Smooth muscle cell (in vitro differentiated cells): ENCODE results near the gene TMEM207. TPM values are rescaled to one million over a fixed set of nuclear protein-coding genes. Genes with fewer than 3 reads are reported as not detected.

Experiments
- DNase-seq: peaks from one replicate; lab custom pipeline; 2025; ENCODE audit not compliant: unreplicated experiment; lab: John Stamatoyannopoulos, UW
- H2AFZ ChIP-seq: fragments of 200-600 bp; sonication (generic); 2 replicates; pipeline ENCODE4 v1.6.0; 2016; ENCODE audit warnings: antibody characterized with exemption, low read depth, mild to moderate bottlenecking
- H3F3A ChIP-seq: fragments of 200-600 bp; sonication (generic); 2 replicates; pipeline ENCODE4 v1.6.0; 2017; ENCODE audit warnings: antibody characterized with exemption, low read depth
- H3K27ac ChIP-seq: fragments of 200-600 bp; sonication (generic); 2 replicates; pipeline ENCODE4 v1.5.1; 2016; ENCODE audit warnings: low read depth, mild to moderate bottlenecking
- H3K27me3 ChIP-seq: fragments of 200-600 bp; sonication (generic); 2 replicates; pipeline ENCODE4 v1.6.1; 2016; ENCODE audit warnings: low read depth, mild to moderate bottlenecking
- H3K36me3 ChIP-seq: fragments of 200-600 bp; sonication (generic); 2 replicates; pipeline ENCODE4 v1.5.1; 2016; ENCODE audit warnings: low read depth
- H3K4me1 ChIP-seq: fragments of 200-600 bp; sonication (generic); 2 replicates; pipeline ENCODE4 v1.5.1; 2016; ENCODE audit warnings: low read depth
- H3K4me2 ChIP-seq: fragments of 200-600 bp; sonication (generic); 2 replicates; pipeline ENCODE4 v1.6.0; 2016; ENCODE audit warnings: mild to moderate bottlenecking
- H3K4me3 ChIP-seq: fragments of 200-600 bp; sonication (generic); 2 replicates; pipeline ENCODE4 v1.5.1; 2016; ENCODE audit warnings: mild to moderate bottlenecking
- H3K79me2 ChIP-seq: fragments of 200-600 bp; sonication (generic); 2 replicates; pipeline ENCODE4 v1.6.0; 2016; ENCODE audit warnings: low read depth, mild to moderate bottlenecking
- H3K9ac ChIP-seq: fragments of 200-600 bp; sonication (generic); 2 replicates; pipeline ENCODE4 v1.6.0; 2016; ENCODE audit warnings: low read depth
- H3K9me3 ChIP-seq: fragments of 200-600 bp; sonication (generic); replicated peaks from 2 replicates; pipeline ENCODE4 v1.5.1; 2016; ENCODE audit warnings: low read depth
- H4K20me1 ChIP-seq: fragments of 200-600 bp; sonication (generic); 2 replicates; pipeline ENCODE4 v1.6.0; 2016; ENCODE audit warnings: low read depth
- CTCF ChIP-seq: fragments of 200-600 bp; sonication (generic); IDR thresholded peaks from 2 replicates; pipeline ENCODE4 v1.5.1; 2017; ENCODE audit warnings: borderline replicate concordance, mild to moderate bottlenecking, antibody characterized with exemption; ENCODE audit not compliant: insufficient read depth, poor library complexity, severe bottlenecking
- WGBS: methylation state at CpG from one replicate; pipeline ENCODE4 v1.1.7; 2016; ENCODE audit warnings: low lambda C conversion rate; 5-methylcytosine and 5-hydroxymethylcytosine counted together
- polyA plus RNA-seq: library from polyadenylated mRNA; unstranded; fragments of >200 nt; fragmentation: Nextera tagmentation; extraction: Ambion mirVana; gene quantifications from 2 replicates; pipeline ENCODE4 v1.2.1, GENCODE V29; 2016
- total RNA-seq: library from RNA; depleted of rRNA; stranded (reverse); fragments of >200 nt; gene quantifications from 2 replicates; pipeline ENCODE4 v1.2.3, GENCODE V29; 2014

Gene TMEM207
- total and polyA plus RNA-seq, 2 experiments from 2014 or later, result not detected

- no peaks in the 10 kb centered on the region for H4K20me1 ChIP-seq
- no peak overlapping the region for H3K9ac ChIP-seq
- no peak overlapping the region for H3K4me2 ChIP-seq
- H3K4me3 ChIP-seq, result no peak overlapping the region
- H3K9me3 ChIP-seq, result no peaks in the 10 kb centered on the region
- no peak overlapping the region for H3K27ac ChIP-seq
- no peak overlapping the region for H2AFZ ChIP-seq
- H3K4me1 ChIP-seq, result no peaks in the 10 kb centered on the region
- WGBS, result 95% methylated on average over 4 of the region's 4 CpGs
- no peaks in the 10 kb centered on the region for H3K36me3 ChIP-seq
- H3F3A ChIP-seq, result no peaks in the 10 kb centered on the region
- no peak for DNase-seq
- TF ChIP-seq CTCF, result no peak
- no peaks in the 10 kb centered on the region for H3K79me2 ChIP-seq
- no peaks in the 10 kb centered on the region for H3K27me3 ChIP-seq
Measured at GRCh38 chr3:190433626-190434025, 16.1 kb downstream of the TMEM207 start.

- Histone ChIP-seq H2AFZ (no peak overlapping the region), H3K27ac (no peak overlapping the region), H3K36me3 (no peaks in the 10 kb centered on the region), H3F3A (no peaks in the 10 kb centered on the region), H3K79me2 (no peaks in the 10 kb centered on the region), H3K9me3 (no peaks in the 10 kb centered on the region), H3K27me3 (no peaks in the 10 kb centered on the region), H3K4me3 (no peak overlapping the region), H4K20me1 (no peaks in the 10 kb centered on the region), H3K4me1 (no peaks in the 10 kb centered on the region), H3K4me2 (peak overlapping the region; percentile 19), H3K9ac (no peak overlapping the region)
- TF ChIP-seq CTCF, result no peak
- no peak for DNase-seq
Measured at GRCh38 chr3:190432216-190432615, 17.5 kb downstream of the TMEM207 start.

- Histone ChIP-seq H3K4me2 (no peak overlapping the region), H3K9ac (no peak overlapping the region), H3K9me3 (no peaks in the 10 kb centered on the region), H4K20me1 (no peaks in the 10 kb centered on the region), H3K4me3 (no peak overlapping the region), H3K79me2 (no peaks in the 10 kb centered on the region), H2AFZ (no peak overlapping the region), H3K4me1 (no peaks in the 10 kb centered on the region), H3F3A (no peaks in the 10 kb centered on the region), H3K27ac (no peak overlapping the region), H3K36me3 (no peaks in the 10 kb centered on the region), H3K27me3 (no peaks in the 10 kb centered on the region)
- WGBS, result 81% methylated on average over 2 of the region's 2 CpGs
- no peak for DNase-seq
- TF ChIP-seq CTCF, result no peak
Measured at GRCh38 chr3:190430906-190431305, 18.8 kb downstream of the TMEM207 start.

- no peak overlapping the region for H3K4me2 ChIP-seq
- no peak for DNase-seq
- no peak overlapping the region for H3K9ac ChIP-seq
- no peaks in the 10 kb centered on the region for H3K36me3 ChIP-seq
- no peak for TF ChIP-seq CTCF
- no peaks in the 10 kb centered on the region for H3K27me3 ChIP-seq
- no peak overlapping the region for H3K27ac ChIP-seq
- no peaks in the 10 kb centered on the region for H4K20me1 ChIP-seq
- no peaks in the 10 kb centered on the region for H3K4me1 ChIP-seq
- H3K9me3 ChIP-seq, result no peaks in the 10 kb centered on the region
- WGBS, result 88% methylated on average over 2 of the region's 2 CpGs
- no peak overlapping the region for H3K4me3 ChIP-seq
- no peaks in the 10 kb centered on the region for H3K79me2 ChIP-seq
- H3F3A ChIP-seq, result no peaks in the 10 kb centered on the region
- no peak overlapping the region for H2AFZ ChIP-seq
Measured at GRCh38 chr3:190429681-190430080, 20.0 kb downstream of the TMEM207 start.
